ELF-1 (cell line): ENCODE data around the gene RNPEP.
A peak's percentile ranks its signal among the peaks of the same experiment; 100 is the strongest.
"Not testable (repeated sequence)": the region's sequence is repeated elsewhere in the genome, so short reads cannot be mapped to it uniquely, and the experiment has no call there.

Experiments
- DNase-seq: peaks from one replicate; pipeline ENCODE4 v3.0.0-alpha.2; 2016; ENCODE audit warnings: low read depth, low spot score

RNPEP gene

GRCh38 chr1:202010180-202011015 lies 27.9 kb downstream of the RNPEP start, which contains the start of gene ELF3:
Gene ELF3, plus strand, starts transcription at chr1:202010587. Its CDS starts 550 bp downstream, at chr1:202011137.
- DNase-seq = peak; percentile 98

- DNase-seq = no peak
These were observed 29.5 kb downstream of the RNPEP start for GRCh38 chr1:202011994-202012393.

GRCh38 chr1:202012544-202013478 lies 30.4 kb downstream of the RNPEP start:
- DNase-seq = no peak

- no peak for DNase-seq
These were observed 31.2 kb downstream of the RNPEP start for GRCh38 chr1:202013603-202014002.

GRCh38 chr1:202014060-202014459 lies 31.6 kb downstream of the RNPEP start:
- DNase-seq = no peak

GRCh38 chr1:202014915-202015661 lies 32.6 kb downstream of the RNPEP start:
- no peak for DNase-seq

GRCh38 chr1:202015662-202015937 lies 33.2 kb downstream of the RNPEP start:
- no peak for DNase-seq

GRCh38 chr1:202016022-202016810 lies 33.8 kb downstream of the RNPEP start:
- DNase-seq = no peak

- DNase-seq = no peak
These were observed 34.6 kb downstream of the RNPEP start for GRCh38 chr1:202016811-202017748.

GRCh38 chr1:202017749-202018467 lies 35.5 kb downstream of the RNPEP start:
- DNase-seq = peak; percentile 45

- peak; percentile 87 for DNase-seq
These were observed 36.2 kb downstream of the RNPEP start for GRCh38 chr1:202018468-202019234.

GRCh38 chr1:202019235-202019558 lies 36.7 kb downstream of the RNPEP start:
- not testable (repeated sequence) for DNase-seq

GRCh38 chr1:202023001-202023433 lies 40.6 kb downstream of the RNPEP start:
- DNase-seq = peak; percentile 78

GRCh38 chr1:202029171-202029665 lies 46.8 kb downstream of the RNPEP start:
- no peak for DNase-seq

- DNase-seq = no peak
These were observed 47.3 kb downstream of the RNPEP start for GRCh38 chr1:202029727-202030126.

GRCh38 chr1:202031796-202032195 lies 49.3 kb downstream of the RNPEP start:
- no peak for DNase-seq

GRCh38 chr1:202034149-202034682 lies 51.8 kb downstream of the RNPEP start:
- no peak for DNase-seq
